ENCODE data around the gene CUBN.

CUBN gene

GRCh38 chr10:16811292-16811691, 318.3 kb downstream of the CUBN start:
- in situ Hi-C loops (cut with MboI; ENCODE audit: low sequenced_read_pairs) = no loop called here

GRCh38 chr10:16809074-16809718, 320.4 kb downstream of the CUBN start:
- in situ Hi-C loops (cut with MboI; ENCODE audit: low sequenced_read_pairs) = no loop called here

- in situ Hi-C loops (cut with MboI; ENCODE audit: low sequenced_read_pairs) = no loop called here
Measured at GRCh38 chr10:16804123-16804522, 325.5 kb downstream of the CUBN start.

- in situ Hi-C loops (cut with MboI; ENCODE audit: low sequenced_read_pairs) = no loop called here
Measured at GRCh38 chr10:16803464-16803863, 326.1 kb downstream of the CUBN start.

GRCh38 chr10:16799621-16800020, 330.0 kb downstream of the CUBN start:
- in situ Hi-C loops (cut with MboI; ENCODE audit: low sequenced_read_pairs) = loop anchor here (25.0 kb wide), 2 partner anchors 687 to 912 kb away; no protein-coding TSS in a partner anchor

GRCh38 chr10:16798571-16798970, 331.0 kb downstream of the CUBN start:
- in situ Hi-C loops (cut with MboI; ENCODE audit: low sequenced_read_pairs) = loop anchor here (25.0 kb wide), 2 partner anchors 686 to 911 kb away; no protein-coding TSS in a partner anchor

GRCh38 chr10:16795410-16796073, 334.1 kb downstream of the CUBN start:
- in situ Hi-C loops (cut with MboI; ENCODE audit: low sequenced_read_pairs) = loop anchor here (25.0 kb wide), 2 partner anchors 683 to 908 kb away; no protein-coding TSS in a partner anchor

- in situ Hi-C loops (cut with MboI; ENCODE audit: low sequenced_read_pairs) = loop anchor here (25.0 kb wide), 2 partner anchors 682 to 907 kb away; no protein-coding TSS in a partner anchor
Measured at GRCh38 chr10:16794005-16794404, 335.6 kb downstream of the CUBN start.

GRCh38 chr10:16792675-16793074, 336.9 kb downstream of the CUBN start:
- in situ Hi-C loops (cut with MboI; ENCODE audit: low sequenced_read_pairs) = loop anchor here (25.0 kb wide), 2 partner anchors 680 to 905 kb away; no protein-coding TSS in a partner anchor

- in situ Hi-C loops (cut with MboI; ENCODE audit: low sequenced_read_pairs) = loop anchor here (25.0 kb wide), 2 partner anchors 677 to 902 kb away; no protein-coding TSS in a partner anchor
Measured at GRCh38 chr10:16789765-16790164, 339.8 kb downstream of the CUBN start.

GRCh38 chr10:16789261-16789660, 340.4 kb downstream of the CUBN start:
- in situ Hi-C loops (cut with MboI; ENCODE audit: low sequenced_read_pairs) = loop anchor here (25.0 kb wide), 2 partner anchors 677 to 902 kb away; no protein-coding TSS in a partner anchor

- in situ Hi-C loops (cut with MboI; ENCODE audit: low sequenced_read_pairs) = loop anchor here (25.0 kb wide), 2 partner anchors 676 to 901 kb away; no protein-coding TSS in a partner anchor
Measured at GRCh38 chr10:16788778-16789177, 340.8 kb downstream of the CUBN start.

GRCh38 chr10:16788125-16788524, 341.5 kb downstream of the CUBN start:
- in situ Hi-C loops (cut with MboI; ENCODE audit: low sequenced_read_pairs) = loop anchor here (25.0 kb wide), 2 partner anchors 676 to 901 kb away; no protein-coding TSS in a partner anchor

- in situ Hi-C loops (cut with MboI; ENCODE audit: low sequenced_read_pairs) = loop anchor here (25.0 kb wide), 2 partner anchors 675 to 900 kb away; no protein-coding TSS in a partner anchor
Measured at GRCh38 chr10:16787361-16787791, 342.2 kb downstream of the CUBN start.

- in situ Hi-C loops (cut with MboI; ENCODE audit: low sequenced_read_pairs) = loop anchor here (25.0 kb wide), 2 partner anchors 668 to 893 kb away; no protein-coding TSS in a partner anchor
Measured at GRCh38 chr10:16780338-16780880, 349.2 kb downstream of the CUBN start.

GRCh38 chr10:16779384-16779915, 350.2 kb downstream of the CUBN start:
- in situ Hi-C loops (cut with MboI; ENCODE audit: low sequenced_read_pairs) = loop anchor here (25.0 kb wide), 2 partner anchors 667 to 892 kb away; no protein-coding TSS in a partner anchor

- in situ Hi-C loops (cut with MboI; ENCODE audit: low sequenced_read_pairs) = loop anchor here (25.0 kb wide), 2 partner anchors 665 to 890 kb away; no protein-coding TSS in a partner anchor
Measured at GRCh38 chr10:16777473-16778370, 351.9 kb downstream of the CUBN start.

GRCh38 chr10:16776896-16777295, 352.7 kb downstream of the CUBN start:
- in situ Hi-C loops (cut with MboI; ENCODE audit: low sequenced_read_pairs) = loop anchor here (25.0 kb wide), 2 partner anchors 665 to 890 kb away; no protein-coding TSS in a partner anchor
